ENCODE data around the gene ENPP7. TPM values are rescaled to one million over a fixed set of nuclear protein-coding genes. Genes with fewer than 3 reads are reported as not detected.

The ENPP7 gene
- total RNA-seq, 1 experiment from 2014 or later: not detected

GRCh38 chr17:79775632-79776031 is 44.9 kb downstream of the ENPP7 start:
- no peak overlapping the region for H3K9ac ChIP-seq (ENCODE audit: low read length)
- ChIA-PET POLR2A (no interaction called here), CTCF (interaction anchor here (0.7 to 1.6 kb wide), 8 partner anchors 14 to 233 kb away, joined by 3 to 5 read pairs (median 3); partner anchors contain the start of gene CBX4), RAD21 (ENCODE audit: low non-redundant PET in 1 of 2, low total read pairs in 2 of 2, uncharacterized antibody in 2 of 2, unreplicated experiment in 2 of 2) (no interaction called here)
- peaks cover 16% of the 10 kb centered on the region for H3K79me2 ChIP-seq (ENCODE audit: insufficient read depth, low read length)
- peaks cover 34% of the 10 kb centered on the region for H3K27me3 ChIP-seq (ENCODE audit: insufficient read depth, low read length)
- H3K4me2 ChIP-seq (ENCODE audit: low read length): no peak overlapping the region
- H3K9me2 ChIP-seq (ENCODE audit: insufficient read depth): no peaks in the 10 kb centered on the region
- ATAC-seq (no peak), DNase-seq (ENCODE audit: low read depth, low spot score) (no peak)
- peaks cover 0 to 9% of the 10 kb centered on the region in 2 experiments; a peak in 2 of 4 replicates for H3K36me3 ChIP-seq (ENCODE audit: control insufficient read depth in 1 of 2, insufficient read depth in 2 of 2, low read length in 2 of 2)
- H3K4me1 ChIP-seq (ENCODE audit: control insufficient read depth in 1 of 2, insufficient read depth in 2 of 2, low read length in 2 of 2): peaks cover 12 to 19% of the 10 kb centered on the region in 2 experiments
- no peak overlapping the region for H2AFZ ChIP-seq (ENCODE audit: low read depth, low read length, poor library complexity, severe bottlenecking)
- BruUV-seq (replicated peaks): no TSS peak
- H4K20me1 ChIP-seq (ENCODE audit: insufficient read depth): no peaks in the 10 kb centered on the region
- no peak overlapping the region for H3K27ac ChIP-seq (ENCODE audit: low read depth, low read length)
- no peak overlapping the region for H3K4me3 ChIP-seq (replicated peaks in 1 of 2; ENCODE audit: low read depth in 1 of 2, low read length in 2 of 2)
- intact Hi-C loops (cut with micrococcal nuclease): no loop called here
- H3K9me3 ChIP-seq (ENCODE audit: control insufficient read depth in 1 of 2, insufficient read depth in 1 of 2, low read depth in 1 of 2, low read length in 2 of 2): no peaks in the 10 kb centered on the region
- TF ChIP-seq TCF7L2 (IDR thresholded peaks at IDR 0.05; ENCODE audit: borderline replicate concordance, extremely low read depth, insufficient read depth, insufficient read length) (no peak), FOSL1 (IDR thresholded peaks at IDR 0.05; ENCODE audit: low read depth) (no peak), YY1 (IDR thresholded peaks at IDR 0.05; ENCODE audit: extremely low read depth, insufficient replicate concordance, low read depth, low read length) (no peak), SP1 (IDR thresholded peaks at IDR 0.05; ENCODE audit: low read depth) (no peak), REST (IDR thresholded peaks at IDR 0.05; ENCODE audit: low read depth) (no peak), ZNF274 (IDR thresholded peaks at IDR 0.05; ENCODE audit: low read depth, low read length) (no peak), SIN3A (IDR thresholded peaks at IDR 0.05; ENCODE audit: low read depth) (no peak), POLR2AphosphoS5 (IDR thresholded peaks at IDR 0.05; ENCODE audit: low read depth, low read length) (no peak), RAD21 (IDR thresholded peaks at IDR 0.05; ENCODE audit: low read depth) (no peak), EZH2phosphoT487 (IDR thresholded peaks at IDR 0.05; ENCODE audit: borderline replicate concordance) (no peak), JUND (IDR thresholded peaks at IDR 0.05) (no peak), EGR1 (IDR thresholded peaks at IDR 0.05; ENCODE audit: low read depth) (no peak), POLR2A (IDR thresholded peaks at IDR 0.05; ENCODE audit: borderline replicate concordance, extremely low read depth, insufficient read depth, insufficient read length) (no peak), CBX3 (IDR thresholded peaks at IDR 0.05; ENCODE audit: low read depth) (no peak), MAX (IDR thresholded peaks at IDR 0.05) (no peak), CEBPB (IDR thresholded peaks at IDR 0.05; ENCODE audit: low read depth) (no peak), ZBTB33 (IDR thresholded peaks at IDR 0.05; ENCODE audit: extremely low read depth, insufficient replicate concordance, low read length) (no peak)
- TF ChIP-seq, protein P1, sequence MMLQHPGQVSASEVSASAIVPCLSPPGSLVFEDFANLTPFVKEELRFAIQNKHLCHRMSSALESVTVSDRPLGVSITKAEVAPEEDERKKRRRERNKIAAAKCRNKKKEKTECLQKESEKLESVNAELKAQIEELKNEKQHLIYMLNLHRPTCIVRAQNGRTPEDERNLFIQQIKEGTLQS (IDR thresholded peaks at IDR 0.05): no peak
- TF ChIP-seq, protein P2, sequence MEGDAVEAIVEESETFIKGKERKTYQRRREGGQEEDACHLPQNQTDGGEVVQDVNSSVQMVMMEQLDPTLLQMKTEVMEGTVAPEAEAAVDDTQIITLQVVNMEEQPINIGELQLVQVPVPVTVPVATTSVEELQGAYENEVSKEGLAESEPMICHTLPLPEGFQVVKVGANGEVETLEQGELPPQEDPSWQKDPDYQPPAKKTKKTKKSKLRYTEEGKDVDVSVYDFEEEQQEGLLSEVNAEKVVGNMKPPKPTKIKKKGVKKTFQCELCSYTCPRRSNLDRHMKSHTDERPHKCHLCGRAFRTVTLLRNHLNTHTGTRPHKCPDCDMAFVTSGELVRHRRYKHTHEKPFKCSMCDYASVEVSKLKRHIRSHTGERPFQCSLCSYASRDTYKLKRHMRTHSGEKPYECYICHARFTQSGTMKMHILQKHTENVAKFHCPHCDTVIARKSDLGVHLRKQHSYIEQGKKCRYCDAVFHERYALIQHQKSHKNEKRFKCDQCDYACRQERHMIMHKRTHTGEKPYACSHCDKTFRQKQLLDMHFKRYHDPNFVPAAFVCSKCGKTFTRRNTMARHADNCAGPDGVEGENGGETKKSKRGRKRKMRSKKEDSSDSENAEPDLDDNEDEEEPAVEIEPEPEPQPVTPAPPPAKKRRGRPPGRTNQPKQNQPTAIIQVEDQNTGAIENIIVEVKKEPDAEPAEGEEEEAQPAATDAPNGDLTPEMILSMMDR (IDR thresholded peaks at IDR 0.05 in 2 of 3, conservative IDR thresholded peaks at IDR 0.05 in 1 of 3; ENCODE audit: borderline replicate concordance in 1 of 3, insufficient read depth in 1 of 3, low read depth in 2 of 3, low read length in 2 of 3): no peak
